Omental fat pad (tissue), 4 donors: ENCODE measurements around the gene CADM1. TPM values are rescaled to one million over a fixed set of nuclear protein-coding genes. Genes with fewer than 3 reads are reported as not detected.

Source experiments
- ATAC-seq: fragments of 150-250 bp; one replicate; pipeline ENCODE4 v1.9.1; 2016; ENCODE audit warnings: mild to moderate bottlenecking, moderate library complexity; ENCODE audit not compliant: low FRiP score
- DNase-seq: peaks from one replicate; pipeline ENCODE4 v3.0.0-alpha.2; 2019; ENCODE audit warnings: low spot score
- CTCF ChIP-seq, 3 donors: fragments of 450-650 bp; IDR thresholded peaks; one replicate each; pipeline ENCODE4 v1.5.1; 2016 to 2017; ENCODE audit warnings: antibody characterized with exemption in 3 of 3, mild to moderate bottlenecking in 3 of 3, moderate library complexity in 2 of 3
- total RNA-seq, 4 donors: library from RNA; depleted of rRNA; stranded (reverse); fragments of >200 nt; gene quantifications; one replicate each; pipeline ENCODE4 v1.1.0, GENCODE V29; 2016

CADM1 gene
- total RNA-seq, 4 donors from 2014 or later, result 5.8 to 27.9 (median 14.9) TPM

- no peak for DNase-seq
- no peak for TF ChIP-seq CTCF (IDR thresholded peaks at IDR 0.05)
- ATAC-seq, result no peak
These were observed 6.9 kb downstream of the CADM1 start for GRCh38 chr11:115497303-115497702.

DNA sequence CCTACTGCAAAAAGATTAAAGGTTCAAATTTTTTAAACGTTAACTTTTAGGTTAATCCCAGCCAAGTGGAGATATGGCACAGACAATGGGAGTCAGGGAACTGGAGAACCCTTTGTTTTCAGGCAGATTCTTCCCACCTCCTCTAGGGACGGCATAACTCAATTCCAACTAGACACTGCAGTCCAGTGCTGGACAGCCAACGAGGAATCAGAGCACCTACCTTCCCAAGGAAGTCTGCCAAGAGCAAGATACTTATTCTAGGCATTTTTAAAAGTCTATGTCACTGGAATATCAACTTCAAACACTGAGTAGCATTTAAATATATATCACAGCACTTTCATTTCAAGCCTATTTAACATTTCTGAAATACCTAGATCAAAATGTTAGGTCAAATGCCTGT is 7.3 kb downstream of the CADM1 start:
- ATAC-seq, result no peak
- no peak for DNase-seq
- no peak for TF ChIP-seq CTCF (IDR thresholded peaks at IDR 0.05)

- DNase-seq (no peak), ATAC-seq (no peak)
- no peak for TF ChIP-seq CTCF (IDR thresholded peaks at IDR 0.05)
These were observed 10.3 kb downstream of the CADM1 start for GRCh38 chr11:115493905-115494304.

- TF ChIP-seq CTCF (IDR thresholded peaks at IDR 0.05), result no peak
- DNase-seq, result no peak
These were observed 10.7 kb downstream of the CADM1 start for GRCh38 chr11:115493488-115493887.

GRCh38 chr11:115489466-115489865 is 14.7 kb downstream of the CADM1 start:
- no peak for TF ChIP-seq CTCF (IDR thresholded peaks at IDR 0.05)
- DNase-seq (no peak), ATAC-seq (no peak)

More at GRCh38 chr11:115493488-115493887, 10.7 kb downstream of the CADM1 start:
- no peak for ATAC-seq

GRCh38 chr11:115488945-115489344 is 15.3 kb downstream of the CADM1 start:
- no peak for TF ChIP-seq CTCF (IDR thresholded peaks at IDR 0.05)
- ATAC-seq (no peak), DNase-seq (no peak)

DNA sequence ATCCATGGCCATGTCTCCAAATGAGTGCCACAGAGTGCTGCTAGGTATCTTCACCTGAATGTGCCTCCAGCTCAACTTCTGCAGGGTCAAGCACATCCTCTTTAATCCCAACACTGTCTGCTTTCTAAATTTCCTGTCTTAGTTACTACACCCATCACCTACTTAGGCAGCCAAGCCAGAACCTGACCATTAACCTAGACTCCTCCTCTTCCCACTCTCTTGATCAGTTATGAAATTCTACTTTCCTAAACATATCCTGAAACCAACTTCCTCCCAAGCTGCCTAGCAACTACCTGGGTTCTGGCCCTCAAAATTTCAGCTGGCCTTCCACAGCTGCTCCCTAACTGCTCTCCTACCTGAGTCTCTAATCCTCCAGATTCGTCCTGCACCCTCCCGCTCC is 22.7 kb downstream of the CADM1 start:
- no peak for TF ChIP-seq CTCF (IDR thresholded peaks at IDR 0.05)
- DNase-seq (no peak), ATAC-seq (no peak)
